Testis (tissue), 2 donors: Measurements from ENCODE around the gene STX18.

Experiments
- CTCF ChIP-seq, 3 experiments: fragments of 450-650 bp in 2 of 3; fragments of 200-600 bp in 1 of 3; sonication (generic) in 1 of 3; IDR thresholded peaks; one replicate each; pipeline ENCODE4 v1.5.1; 2016 to 2019; ENCODE audit warnings: antibody characterized with exemption in 3 of 3, mild to moderate bottlenecking in 2 of 3, moderate library complexity in 1 of 3
- POLR2A ChIP-seq: fragments of 450-650 bp; IDR thresholded peaks from one replicate; pipeline ENCODE4 v1.6.1; 2017; ENCODE audit warnings: antibody characterized with exemption, mild to moderate bottlenecking, moderate library complexity

- TF ChIP-seq CTCF (IDR thresholded peaks at IDR 0.05) (no peak), POLR2A (no peak)
These were observed 103.9 kb downstream of the STX18 start for GRCh38 chr4:4437798-4438470.
